GM18907 (cell line): ENCODE measurements around the gene MCM3.
A peak's percentile ranks its signal among the peaks of the same experiment; 100 is the strongest.

Source experiments
- ATAC-seq: cut with Tn5 transposase; IDR thresholded peaks from one replicate; pipeline ENCODE4 v1.9.1; 2021; ENCODE audit warnings: mild to moderate bottlenecking, moderate library complexity; ENCODE audit not compliant: unreplicated experiment

Gene MCM3

DNA sequence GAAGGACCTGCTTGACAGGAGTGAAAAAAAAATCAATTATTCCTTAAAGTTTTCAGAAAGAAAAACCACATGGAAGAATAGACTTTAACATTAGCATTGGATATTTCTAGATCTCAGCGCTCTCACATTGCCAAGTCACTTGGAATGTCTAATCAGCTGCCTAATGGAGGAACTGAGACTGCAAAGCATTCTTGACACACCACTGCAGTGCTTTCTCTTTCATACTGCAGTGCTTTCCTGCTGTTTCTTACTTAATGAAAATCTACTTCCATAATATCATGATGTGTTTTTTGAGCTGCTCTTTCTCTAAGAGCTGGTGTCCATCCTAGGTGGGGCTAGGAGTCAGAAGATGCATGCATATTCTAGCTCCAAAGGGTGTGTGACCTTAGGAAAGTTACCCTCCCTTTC lies 20.4 kb upstream of the MCM3 start:
- no peak for ATAC-seq

DNA sequence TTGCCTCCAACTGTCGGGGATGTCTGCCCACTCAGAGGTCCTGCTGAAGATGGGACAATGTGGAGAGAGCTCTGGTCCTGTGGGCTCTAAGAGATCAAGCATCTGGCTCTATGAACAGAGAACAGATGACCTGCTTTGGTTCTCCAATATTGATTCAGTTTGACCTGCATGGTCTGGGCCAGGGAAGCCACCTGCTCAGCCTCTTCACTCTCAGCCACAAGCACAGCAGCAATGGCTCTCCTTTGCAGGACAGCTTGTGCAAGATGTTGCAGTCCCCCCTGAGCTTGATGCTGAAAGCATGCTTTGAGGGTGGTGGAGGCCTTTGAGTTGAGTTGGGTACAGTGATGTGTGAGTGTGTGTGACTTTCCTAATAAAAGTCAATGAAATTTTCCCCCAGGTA lies 18.6 kb upstream of the MCM3 start:
- no peak for ATAC-seq

DNA sequence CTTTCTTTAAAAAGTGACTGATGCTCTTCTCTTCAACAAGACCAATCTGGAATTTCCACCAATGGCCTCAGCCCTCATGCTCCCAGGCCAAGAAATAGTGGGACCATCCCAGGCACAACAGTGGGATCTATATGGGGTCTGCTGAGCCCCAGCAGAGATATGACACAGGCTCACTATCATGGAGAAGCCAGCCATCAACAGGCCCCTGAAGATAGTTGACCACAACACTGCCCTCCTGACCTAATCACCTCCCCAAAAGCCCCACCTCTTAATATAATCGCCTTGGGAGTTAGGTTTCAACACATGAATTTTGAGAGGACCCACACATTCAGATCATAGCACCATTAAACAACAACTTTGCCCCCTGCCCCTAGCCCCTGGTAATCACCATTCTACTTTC lies 16.8 kb upstream of the MCM3 start:
- no peak for ATAC-seq

DNA sequence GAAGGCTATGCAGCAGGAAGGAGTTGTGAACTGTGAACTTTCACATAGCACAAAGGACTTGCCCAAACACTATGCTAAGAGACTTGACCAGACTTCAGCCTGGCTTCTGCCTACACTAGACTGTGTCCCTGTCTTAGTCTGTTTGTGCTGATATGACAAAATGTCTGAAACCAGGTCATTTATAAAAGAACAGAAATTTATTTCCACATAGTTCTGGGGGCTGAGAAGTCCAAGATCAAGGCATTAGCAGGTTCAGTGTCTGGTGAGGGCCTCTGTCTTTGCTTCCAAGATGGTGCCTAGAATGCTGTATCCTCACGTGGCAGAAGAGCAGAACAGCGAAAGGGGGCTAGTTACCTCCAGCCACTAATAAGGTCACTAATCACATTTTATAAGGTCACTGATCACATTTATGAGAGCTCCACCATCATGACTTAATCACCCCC lies 16.0 kb upstream of the MCM3 start:
- no peak for ATAC-seq

DNA sequence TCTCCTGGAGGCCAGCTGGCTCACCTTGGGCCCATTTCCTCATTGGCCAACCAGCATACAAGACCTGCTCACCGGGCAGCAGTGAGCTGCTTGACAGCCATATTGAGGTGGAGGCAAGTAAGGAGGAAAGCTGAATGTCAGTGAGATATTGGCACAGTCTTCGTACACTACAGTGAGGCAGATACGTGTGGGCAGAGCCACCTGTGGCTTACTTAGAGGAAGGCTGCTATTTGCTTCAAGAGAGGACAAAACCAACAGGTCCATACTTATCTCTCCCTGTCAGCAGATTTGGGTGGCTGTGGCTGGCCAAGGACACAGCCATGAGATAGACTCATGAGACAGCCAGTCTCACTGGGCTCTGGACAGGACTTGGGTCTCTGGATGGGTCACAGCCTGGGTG lies 15.1 kb upstream of the MCM3 start:
- no peak for ATAC-seq

DNA sequence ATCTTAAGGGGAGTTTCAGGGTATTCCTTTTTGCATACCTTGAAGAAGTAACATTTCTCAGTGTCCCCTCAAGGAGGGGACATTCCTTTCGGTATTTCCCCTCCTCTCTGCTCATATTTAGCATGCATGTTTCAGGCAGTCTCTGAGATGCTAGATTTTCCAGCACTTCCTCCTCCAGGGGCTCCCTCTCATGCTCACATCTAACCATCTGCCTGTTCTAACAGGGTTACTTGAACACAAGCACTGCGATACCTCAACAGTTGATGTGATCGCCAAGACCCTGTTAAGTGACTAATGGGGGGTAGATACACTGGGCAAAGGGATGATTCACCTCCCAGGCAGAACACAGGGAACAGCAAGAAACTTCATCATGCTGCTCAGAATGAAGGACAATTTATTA lies 12.9 kb upstream of the MCM3 start:
- ATAC-seq = no peak

DNA sequence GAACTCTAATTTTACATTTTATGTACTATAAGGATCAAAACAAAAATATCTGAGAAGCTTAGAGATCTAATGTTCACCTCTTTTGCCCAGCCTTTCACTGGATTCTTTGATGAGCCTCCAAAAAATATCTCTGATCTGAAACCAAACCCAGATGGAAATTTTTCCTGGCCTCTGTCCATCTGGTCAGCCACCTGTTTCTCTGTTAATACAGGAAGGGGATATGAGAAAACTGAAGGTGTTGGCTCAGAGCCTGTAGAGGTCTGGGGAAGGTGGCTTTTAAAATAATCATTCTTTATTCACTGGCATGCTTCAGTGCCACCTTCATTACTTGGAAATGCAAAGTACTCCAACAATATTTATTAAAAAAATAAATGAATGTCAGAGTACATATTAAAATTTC lies 8.5 kb upstream of the MCM3 start:
- ATAC-seq = no peak

DNA sequence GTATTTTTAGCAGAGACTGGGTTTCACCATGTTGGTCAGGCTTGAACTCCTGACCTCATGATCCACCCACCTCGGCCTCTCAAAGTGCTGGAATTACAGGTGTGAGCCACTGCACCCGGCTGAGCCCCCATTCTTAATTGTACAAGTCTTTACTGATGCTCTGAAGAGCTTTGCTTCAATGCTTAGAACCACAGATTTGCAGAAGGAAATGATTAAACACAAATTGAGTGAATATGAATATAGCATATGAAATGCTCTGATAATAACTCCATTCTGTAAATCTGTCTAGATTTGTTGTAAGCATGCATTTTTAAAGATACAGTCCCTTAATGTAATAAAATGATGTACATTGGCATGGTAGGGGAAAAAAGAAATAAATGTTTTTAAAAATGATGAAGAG lies 4.3 kb upstream of the MCM3 start:
- no peak for ATAC-seq

DNA sequence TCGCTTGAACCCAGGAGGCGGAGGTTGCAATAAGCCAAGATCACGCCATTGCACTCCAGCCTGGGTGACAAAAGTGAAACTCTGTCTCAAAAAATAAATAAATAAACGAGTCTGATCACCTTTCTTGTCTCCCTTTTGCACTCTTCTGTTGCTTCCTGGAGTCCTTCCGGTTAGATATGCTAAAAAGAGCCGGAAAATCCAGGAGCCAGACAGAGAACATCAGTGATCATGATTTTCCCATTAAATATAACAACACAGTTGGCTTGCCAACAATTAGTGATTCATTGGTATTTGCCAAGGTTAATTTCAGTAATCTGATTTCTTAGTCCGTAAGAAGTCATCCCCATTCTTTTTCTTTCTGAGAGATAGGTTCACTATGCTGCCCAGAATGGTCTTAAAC lies 3.7 kb upstream of the MCM3 start:
- ATAC-seq = no peak

DNA sequence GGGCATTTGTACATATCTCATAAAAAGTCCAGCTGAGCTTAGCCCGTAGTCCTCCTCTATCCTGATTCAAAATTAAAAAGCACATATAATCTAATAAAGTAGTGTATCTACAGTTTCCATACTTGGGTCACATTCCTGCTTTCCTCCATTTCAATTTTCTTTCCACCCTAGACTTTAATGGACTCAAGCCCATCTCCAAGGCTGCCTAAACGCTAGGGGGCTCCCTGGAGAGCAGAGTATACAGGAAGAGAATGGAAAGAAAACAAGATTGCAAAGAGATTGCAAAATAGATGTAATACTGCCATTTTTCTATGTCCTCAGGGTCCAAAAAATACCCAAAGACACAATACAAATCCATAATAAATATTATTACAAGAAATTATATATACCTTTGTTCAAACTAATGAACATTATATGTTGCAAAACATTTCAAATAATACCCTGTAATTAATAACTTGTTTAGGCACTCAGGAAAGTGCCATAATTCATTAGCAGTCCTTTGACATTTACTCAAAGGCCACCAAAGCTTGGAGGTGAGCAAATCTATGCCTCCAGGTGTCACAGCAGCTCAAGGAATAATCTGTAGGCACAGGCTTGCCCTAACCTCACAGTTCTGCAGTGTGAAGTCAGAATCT lies 2.4 kb upstream of the MCM3 start:
- no peak for ATAC-seq

DNA sequence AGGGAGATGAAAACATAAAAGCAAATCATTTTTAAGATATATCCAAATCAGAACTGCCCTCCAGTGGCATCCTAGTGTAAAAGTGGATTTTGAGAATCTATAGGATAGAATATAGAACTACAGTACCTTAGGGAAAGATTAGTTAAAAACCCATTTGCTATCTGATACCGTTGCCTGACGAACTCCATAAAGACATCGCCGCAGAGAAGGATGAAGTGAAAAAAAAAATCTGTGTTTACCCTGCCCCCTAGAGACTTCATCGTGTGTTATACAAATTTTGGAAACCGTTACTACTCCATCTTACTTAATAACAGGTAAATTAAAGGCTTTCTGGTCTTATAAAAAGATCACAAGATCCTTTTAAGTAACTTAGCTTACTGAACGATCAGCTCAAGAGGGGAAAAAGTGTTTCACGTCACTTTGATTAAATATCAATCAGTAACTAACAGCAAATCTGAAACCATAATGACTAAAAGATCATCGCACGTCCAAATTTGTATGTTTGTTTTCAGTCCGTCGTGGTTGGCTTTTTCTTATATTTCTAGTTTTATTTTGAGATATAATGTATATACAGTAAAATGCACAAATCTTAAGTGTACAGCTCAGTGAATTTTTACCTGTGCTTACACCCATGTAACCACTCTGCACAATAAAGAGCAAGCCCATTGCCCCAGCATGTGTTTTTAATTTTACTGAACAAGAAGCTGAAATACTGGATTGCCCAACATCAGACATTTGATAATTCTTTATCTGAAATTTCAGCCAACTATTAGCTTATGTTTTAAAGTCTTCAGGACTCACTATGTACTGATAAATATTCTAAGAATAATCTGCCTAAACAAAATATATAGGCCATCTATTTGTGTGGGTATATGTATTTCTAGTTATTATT lies 881 bp upstream of the MCM3 start:
- ATAC-seq = no peak

DNA sequence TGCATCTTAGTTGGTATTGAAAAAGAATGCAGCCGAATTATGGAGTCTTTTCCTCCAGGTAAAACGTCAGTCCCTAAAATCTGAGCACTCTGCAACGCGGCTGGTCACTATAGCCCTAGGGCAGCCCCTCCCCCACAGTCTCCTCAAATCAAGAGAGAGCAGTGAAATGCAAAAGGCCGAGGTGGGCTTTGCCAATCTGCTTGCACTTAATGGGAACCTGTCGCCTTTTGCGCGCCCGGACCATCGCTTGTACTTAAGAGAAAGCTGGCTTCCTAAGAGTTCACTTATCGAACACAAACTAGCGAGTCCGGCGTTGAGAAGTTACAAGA lies 447 bp downstream of the MCM3 start:
- peak; percentile 10 for ATAC-seq

DNA sequence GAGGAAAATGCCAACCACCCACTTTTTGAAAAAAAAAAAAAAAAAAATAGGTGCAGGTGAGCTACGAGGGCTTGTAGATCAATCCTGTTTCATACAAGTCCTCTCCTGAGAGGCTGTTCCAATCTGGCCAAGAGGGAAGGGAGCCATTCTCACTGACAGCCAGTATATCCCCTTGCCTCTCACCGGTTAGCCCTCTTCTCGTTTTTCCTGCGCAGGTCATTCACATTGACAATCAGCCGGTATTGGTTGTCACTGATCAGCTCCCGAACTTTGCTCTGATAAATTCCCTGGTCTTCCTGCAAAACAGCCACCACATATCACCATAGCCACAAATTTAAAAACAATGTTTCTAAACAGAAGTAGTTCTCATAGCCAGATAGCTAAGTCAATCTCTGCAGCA lies 1.4 kb downstream of the MCM3 start:
- ATAC-seq = no peak

DNA sequence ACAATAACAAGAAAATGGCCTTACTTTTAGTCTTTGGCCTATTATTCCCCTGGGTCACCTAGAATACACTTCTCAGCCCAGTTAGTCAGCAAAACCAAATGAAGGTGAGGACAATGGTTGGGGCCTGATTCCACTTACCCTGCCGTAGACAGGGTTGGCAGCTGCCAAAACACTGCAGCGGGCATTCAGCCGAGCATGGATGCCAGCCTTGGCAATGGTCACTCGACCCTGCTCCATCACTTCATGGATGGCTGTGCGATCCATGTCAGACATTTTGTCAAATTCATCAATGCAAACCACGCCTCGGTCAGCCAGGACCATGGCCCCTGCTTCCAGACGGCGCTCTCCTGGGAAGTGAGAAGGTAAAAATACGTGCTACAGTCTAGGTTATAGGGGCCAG lies 8.4 kb downstream of the MCM3 start:
- no peak for ATAC-seq

DNA sequence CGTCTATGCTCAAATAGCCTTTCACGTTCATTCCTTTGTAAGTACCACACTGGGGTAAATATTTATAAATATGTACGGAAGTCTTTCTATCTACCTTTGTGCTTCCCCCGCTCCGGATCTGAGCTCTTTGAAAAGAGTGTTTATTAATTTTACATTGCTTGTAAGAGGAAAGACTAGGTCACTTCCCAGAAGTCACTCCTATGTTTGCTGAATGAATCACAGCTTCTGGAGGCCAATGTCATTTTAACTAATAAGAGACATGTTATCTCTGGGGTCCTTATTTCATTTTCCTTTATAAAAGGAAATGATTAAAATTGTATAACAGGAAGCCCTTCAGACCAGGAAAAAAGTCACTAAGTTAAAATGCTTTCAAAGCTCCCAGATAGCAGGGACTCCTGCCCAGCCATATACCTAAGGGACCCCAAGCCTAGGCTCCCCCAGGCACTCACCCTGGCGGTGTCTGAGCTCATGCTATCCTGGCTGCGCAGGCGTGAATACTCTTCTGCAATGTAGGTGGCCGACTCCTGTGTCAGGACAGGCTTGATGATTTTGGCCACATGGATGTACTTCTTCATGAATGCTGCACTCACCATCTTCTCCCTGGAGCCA lies 12.6 kb downstream of the MCM3 start:
- ATAC-seq = no peak

DNA sequence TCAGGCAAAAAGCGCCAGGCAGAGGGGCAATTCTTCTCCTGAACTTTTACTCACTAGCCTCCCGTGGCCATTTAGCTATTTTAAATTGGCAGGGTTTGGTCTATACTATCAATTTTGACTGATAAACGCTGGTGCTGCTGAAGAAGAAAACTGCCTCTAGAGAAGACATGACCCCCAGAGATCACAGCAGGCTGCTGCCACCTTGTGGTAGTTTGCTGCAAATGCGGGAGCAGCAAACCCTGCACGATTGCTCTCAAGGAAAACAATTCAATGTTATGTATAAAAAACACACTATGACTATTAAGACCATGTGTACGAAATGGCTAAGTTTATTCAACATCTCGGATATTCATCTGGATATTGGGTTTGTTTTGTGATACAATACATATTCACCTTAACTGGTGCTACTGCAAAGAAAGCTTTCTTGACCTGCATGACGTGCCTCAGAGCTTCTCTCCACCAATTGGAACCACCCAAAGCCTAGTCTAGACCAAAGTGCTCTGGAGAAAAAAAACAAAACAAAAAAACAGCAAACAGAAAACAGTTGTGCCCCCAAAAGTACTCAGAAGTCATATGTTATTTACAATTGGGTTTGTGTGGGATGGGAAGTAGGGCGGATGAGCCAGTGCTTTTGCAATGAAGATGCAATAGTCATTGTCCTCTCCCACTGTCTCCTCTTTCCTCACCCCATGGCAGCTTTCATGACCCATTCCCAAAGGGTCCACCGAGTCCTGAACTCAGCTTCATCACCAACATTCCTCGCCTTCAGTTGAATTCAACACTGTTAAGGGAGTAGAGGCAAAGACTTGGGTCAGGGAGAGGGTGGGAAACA lies 20.6 kb downstream of the MCM3 start:
- ATAC-seq = peak; percentile 77

DNA sequence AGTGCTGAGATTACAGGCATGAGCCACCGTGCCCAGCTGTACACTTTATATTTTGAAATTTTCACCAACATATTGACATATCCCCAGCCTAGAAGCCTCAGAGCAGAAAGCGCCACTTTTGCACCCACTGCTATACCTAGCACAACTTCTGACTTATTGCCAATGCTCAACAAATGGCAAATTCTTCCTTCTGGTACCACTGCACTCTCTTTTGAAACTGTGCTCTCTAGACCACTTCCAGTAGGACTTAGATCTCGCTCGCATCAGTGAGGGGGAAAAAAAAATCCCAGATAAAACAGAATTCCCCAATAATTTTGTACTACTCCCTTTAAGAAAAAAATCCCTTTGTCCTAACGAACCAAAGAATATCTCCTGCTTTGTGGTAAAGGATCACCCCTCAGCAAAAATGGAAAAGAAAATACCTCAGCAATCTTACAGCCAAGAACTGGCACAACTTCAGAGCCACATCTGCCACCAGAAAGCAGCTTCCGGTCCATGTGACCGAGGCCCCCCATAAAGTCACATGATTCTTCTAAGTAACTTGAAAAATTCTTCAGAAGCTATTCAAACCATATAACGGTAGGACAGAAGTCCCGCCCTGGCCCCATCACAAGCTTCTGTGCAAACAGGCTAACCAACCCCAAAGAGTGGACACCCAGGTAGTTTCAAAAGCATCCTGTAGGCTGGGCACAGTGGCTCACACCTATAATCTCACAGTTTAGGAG lies 21.8 kb downstream of the MCM3 start:
- no peak for ATAC-seq

DNA sequence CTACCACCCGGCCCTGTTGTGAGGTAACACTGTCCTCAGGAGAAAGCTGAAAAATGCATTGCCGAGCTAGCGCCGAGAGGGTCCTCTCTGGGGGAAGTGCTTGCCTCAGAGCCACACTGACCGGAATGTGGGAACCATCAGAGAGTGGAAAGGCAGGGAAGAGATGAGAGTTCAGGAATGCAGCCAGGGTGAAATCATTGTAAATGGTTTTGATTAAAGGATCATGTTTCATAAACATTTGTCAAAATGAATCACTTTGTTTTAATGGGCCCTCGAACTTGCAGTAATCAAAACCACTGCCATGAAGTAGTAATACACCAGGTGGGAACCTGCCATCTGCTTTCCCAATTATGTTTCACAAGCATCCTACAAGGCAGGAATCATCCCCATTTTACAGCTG lies 23.3 kb downstream of the MCM3 start:
- ATAC-seq = no peak

DNA sequence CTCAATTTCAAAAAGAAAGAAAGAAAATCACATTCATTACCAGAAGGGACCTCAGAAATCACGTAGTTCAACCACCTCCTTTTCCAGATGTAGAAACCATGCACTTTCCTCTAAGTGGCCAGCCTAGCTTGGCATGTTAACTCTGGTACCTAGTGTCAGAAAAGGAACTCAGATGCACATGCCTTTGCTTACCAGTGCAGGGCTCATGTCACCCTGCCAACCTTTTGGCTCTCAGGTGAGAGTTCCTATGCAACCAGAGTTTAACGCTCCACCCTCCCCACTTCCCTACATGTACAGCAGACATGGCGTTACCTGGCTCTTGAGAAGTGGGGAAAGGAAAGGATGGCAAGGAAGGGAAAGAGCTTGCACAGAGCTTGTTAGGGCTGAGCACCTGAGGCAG lies 23.9 kb downstream of the MCM3 start:
- ATAC-seq = no peak

DNA sequence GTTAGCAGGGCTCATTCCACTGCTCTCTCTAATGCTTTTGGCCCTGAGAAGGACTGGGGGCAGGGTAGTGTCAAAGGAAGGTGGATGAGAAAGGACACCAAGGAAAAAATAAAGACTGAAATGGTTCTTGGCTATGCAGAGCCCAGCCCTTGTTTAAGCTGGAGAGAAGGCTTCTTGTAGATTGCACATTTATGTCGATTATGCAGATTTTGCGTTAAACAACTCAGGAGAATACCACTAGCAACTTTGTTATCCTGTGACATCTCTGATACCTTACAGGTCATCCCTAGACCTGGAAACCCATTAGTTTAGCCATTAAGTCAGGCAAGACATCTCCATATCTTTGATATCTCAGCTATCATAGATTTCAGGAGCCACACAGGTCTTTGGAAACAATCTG lies 29.1 kb downstream of the MCM3 start:
- ATAC-seq = no peak
